Muscle of leg (tissue), 11 donors: Measurements from ENCODE around the gene NEK10. TPM values are rescaled to one million over a fixed set of nuclear protein-coding genes. Genes with fewer than 3 reads are reported as not detected.
A peak's percentile ranks its signal among the peaks of the same experiment; 100 is the strongest.

Experiments
- DNase-seq: peaks from one replicate; pipeline ENCODE4 v3.0.0; 2013
- H3K27ac ChIP-seq: one replicate; pipeline ENCODE4 v1.5.1; 2013; ENCODE audit warnings: mild to moderate bottlenecking, low read length, control low read depth
- H3K27me3 ChIP-seq: one replicate; pipeline ENCODE4 v1.6.1; 2013; ENCODE audit warnings: low read length; ENCODE audit not compliant: control insufficient read depth, insufficient read depth
- H3K36me3 ChIP-seq: one replicate; pipeline ENCODE4 v1.6.1; 2013; ENCODE audit warnings: low read length; ENCODE audit not compliant: control insufficient read depth, insufficient read depth
- H3K4me1 ChIP-seq: one replicate; pipeline ENCODE4 v1.6.1; 2013; ENCODE audit warnings: low read length; ENCODE audit not compliant: control insufficient read depth, insufficient read depth
- H3K4me3 ChIP-seq: one replicate; pipeline ENCODE4 v1.5.1; 2013; ENCODE audit warnings: low read length, control low read depth
- H3K9me3 ChIP-seq: replicated peaks from 2 replicates; pipeline ENCODE4 v1.6.1; 2013; ENCODE audit warnings: low read depth, low read length; ENCODE audit not compliant: control insufficient read depth
- WGBS: methylation state at CpG from one replicate; pipeline ENCODE4 v1.1.5; 2013; ENCODE audit warnings: missing lambda C conversion rate; ENCODE audit not compliant: insufficient coverage; 5-methylcytosine and 5-hydroxymethylcytosine counted together
- polyA plus RNA-seq, 8 donors: library from polyadenylated mRNA; unstranded; fragments of 120-200 nt; gene quantifications; one replicate each; pipeline versions ENCODE4 v1.2.1 to v1.2.3, GENCODE V29; 2013; ENCODE audit warnings: inconsistent platforms in 1 of 8, low replicate concordance in 1 of 8; ENCODE audit not compliant: insufficient read length in 8 of 8, insufficient read depth in 1 of 8
- total RNA-seq: library from RNA; stranded (reverse); fragments of 120-200 nt; gene quantifications from one replicate; pipeline ENCODE4 v1.2.4, GENCODE V29; 2013

Gene NEK10
- total and polyA plus RNA-seq, 9 donors, result 1.7 to 6.6 (median 3.3) TPM

DNA sequence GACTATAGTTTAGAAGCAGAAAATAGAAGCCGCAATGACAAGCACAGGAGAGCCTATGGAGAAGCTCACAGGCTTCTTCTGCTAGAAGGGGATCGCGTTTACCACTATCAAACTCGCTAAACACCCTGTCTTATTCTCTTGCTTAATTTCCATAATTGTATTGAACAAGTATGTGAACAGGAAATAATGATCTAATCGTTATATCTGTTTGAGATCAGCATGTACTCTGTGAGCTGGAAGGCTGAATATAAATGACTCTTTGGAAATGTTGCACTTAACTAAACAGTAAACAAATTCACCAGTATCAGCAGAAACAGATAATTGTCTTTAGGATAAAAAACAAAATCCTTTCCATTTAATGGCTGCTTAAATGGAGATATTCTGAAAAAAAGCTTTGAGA lies 15.0 kb downstream of the NEK10 start:
- WGBS, result no CpG with 5 or more reads among the region's 5 CpGs
- no peaks in the 10 kb centered on the region for H3K36me3 ChIP-seq
- no peaks in the 10 kb centered on the region for H3K9me3 ChIP-seq
- no peak overlapping the region for H3K27ac ChIP-seq
- peaks cover 5% of the 10 kb centered on the region for H3K4me1 ChIP-seq
- H3K27me3 ChIP-seq, result no peaks in the 10 kb centered on the region
- DNase-seq, result no peak
- H3K4me3 ChIP-seq, result no peak overlapping the region

DNA sequence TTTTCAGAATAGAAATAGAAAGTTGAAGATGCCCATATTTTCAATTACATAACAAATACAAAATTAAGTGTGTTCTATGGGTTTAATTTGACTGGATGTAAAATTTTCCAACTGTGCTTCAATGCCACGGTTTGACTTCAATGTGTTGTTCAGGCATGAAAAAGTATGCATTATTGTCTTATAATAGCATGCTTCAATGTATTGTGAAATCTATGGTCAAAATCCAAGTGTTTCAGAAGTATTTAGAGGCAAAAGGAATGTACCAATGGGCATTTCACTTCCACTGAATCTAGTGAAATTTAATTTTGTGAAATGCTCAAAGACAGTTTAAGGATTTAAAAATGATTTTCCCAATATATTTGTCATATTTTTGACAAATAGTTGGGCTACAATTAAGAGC lies 16.0 kb downstream of the NEK10 start:
- no peaks in the 10 kb centered on the region for H3K27me3 ChIP-seq
- no peaks in the 10 kb centered on the region for H3K9me3 ChIP-seq
- no peak overlapping the region for H3K4me3 ChIP-seq
- H3K27ac ChIP-seq, result no peak overlapping the region
- 100% methylated on average over 1 of the region's 1 CpG for WGBS
- H3K4me1 ChIP-seq, result peaks cover 5% of the 10 kb centered on the region
- H3K36me3 ChIP-seq, result no peaks in the 10 kb centered on the region
- no peak for DNase-seq

DNA sequence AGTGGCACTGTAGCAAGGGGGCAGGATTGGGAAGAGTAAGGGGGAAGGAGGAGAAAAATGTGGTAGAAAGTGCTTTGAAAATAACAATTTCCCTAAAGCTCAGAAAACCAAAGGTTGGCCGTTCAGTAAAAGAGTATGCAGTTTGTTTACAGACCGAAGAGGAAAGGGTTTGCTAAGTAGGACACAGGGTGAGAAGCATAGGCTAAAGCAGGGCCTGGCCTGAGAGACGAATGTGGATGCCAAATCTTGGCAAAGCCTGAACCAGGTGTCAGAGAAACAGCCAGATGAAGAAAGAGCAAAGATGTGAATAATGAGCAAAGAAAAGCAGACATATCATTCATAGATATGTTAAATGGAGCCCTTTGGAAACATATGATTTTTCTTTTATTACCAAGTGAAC lies 17.1 kb downstream of the NEK10 start:
- H3K4me1 ChIP-seq, result peaks cover 5% of the 10 kb centered on the region
- H3K36me3 ChIP-seq, result no peaks in the 10 kb centered on the region
- H3K27me3 ChIP-seq, result no peaks in the 10 kb centered on the region
- H3K27ac ChIP-seq, result no peak overlapping the region
- no peak overlapping the region for H3K4me3 ChIP-seq
- no peaks in the 10 kb centered on the region for H3K9me3 ChIP-seq
- WGBS, result 70% methylated on average over 2 of the region's 3 CpGs
- DNase-seq, result no peak

DNA sequence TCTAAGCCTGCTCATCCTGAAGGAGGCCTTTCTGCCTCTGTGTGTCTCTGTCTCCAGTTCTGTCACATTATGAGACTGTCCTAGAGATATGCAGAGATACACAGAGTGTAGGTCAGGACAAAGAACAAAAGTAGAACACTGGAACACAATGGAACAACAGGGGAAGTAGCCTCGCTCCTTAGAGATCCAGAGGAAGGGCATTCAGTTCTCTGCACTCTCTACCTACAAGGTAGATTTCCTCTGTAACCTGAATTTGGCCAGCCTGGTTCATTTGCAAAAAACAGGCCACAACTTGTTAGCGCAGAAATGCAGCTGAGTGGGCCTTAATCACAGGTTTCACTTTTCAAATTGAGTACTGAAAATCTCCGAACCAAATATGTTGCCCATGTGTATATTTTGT lies 19.4 kb downstream of the NEK10 start:
- no peaks in the 10 kb centered on the region for H3K27me3 ChIP-seq
- no peak overlapping the region for H3K27ac ChIP-seq
- peaks cover 4% of the 10 kb centered on the region for H3K4me1 ChIP-seq
- no peak for DNase-seq
- H3K36me3 ChIP-seq, result no peaks in the 10 kb centered on the region
- no peak overlapping the region for H3K4me3 ChIP-seq
- WGBS, result 100% methylated on average over 1 of the region's 3 CpGs
- no peaks in the 10 kb centered on the region for H3K9me3 ChIP-seq

DNA sequence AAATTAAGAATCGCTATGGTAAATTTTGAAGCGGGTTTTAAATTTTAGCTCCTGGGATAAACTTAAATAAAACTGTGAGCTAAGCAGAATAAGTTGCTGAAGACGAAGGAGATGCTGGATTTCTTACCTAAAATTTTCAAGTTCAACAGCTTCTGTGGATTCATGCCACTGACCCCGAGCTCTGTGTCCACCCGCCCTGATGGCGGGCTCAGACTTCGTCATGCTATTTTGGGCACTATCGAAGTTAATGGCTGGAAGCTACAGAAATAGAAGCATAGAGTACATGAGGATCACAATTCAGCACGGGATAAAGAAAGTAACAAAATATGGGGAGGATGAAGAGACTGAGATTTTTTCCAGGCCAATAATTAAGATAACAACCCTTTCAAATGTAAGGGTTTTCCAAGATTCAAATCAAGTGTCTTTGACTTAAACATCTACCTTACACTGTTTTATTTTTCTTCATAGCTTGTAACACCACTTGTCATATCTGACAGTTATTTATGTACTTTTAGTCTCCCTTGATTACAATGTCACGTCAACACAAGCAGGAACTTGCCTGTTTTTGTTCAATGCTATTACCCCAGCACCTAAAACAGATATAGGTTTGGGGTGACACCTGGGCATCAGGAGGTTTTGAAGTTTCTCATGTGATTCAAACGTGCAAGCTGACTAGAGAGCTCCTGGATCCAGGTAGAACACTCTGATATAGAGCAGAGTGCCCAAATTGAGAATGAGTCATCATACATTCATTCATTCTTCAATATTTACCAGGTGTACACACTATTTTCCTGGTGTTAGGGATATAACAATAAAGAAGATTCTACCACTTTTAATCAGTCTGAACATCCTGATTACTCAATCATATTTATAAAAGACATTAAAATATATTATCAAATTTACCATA lies 23.0 kb downstream of the NEK10 start:
- Histone ChIP-seq H3K4me3 (no peak overlapping the region), H3K27ac (no peak overlapping the region), H3K4me1 (no peaks in the 10 kb centered on the region), H3K9me3 (no peaks in the 10 kb centered on the region), H3K36me3 (no peaks in the 10 kb centered on the region), H3K27me3 (no peaks in the 10 kb centered on the region)
- peak; percentile 11 for DNase-seq
- WGBS, result 85% methylated on average over 5 of the region's 11 CpGs

DNA sequence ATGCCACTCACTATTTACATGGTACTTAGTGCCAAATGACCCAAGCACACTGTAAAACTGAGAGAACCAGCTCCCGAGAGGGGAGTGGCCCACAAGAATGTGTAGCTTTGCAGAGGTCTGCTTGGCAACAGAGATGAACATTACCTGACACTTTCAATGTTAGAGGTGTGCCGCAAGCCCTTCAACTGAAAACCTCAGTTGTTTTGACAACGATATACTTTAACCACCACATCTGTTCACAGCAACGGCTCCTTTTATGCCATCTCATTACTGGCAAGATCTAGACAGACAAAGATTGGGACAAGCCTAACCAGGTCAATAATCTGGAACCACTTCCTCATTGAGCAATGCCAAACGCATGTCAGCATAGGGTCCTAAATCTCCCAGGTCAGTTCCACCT lies 23.7 kb downstream of the NEK10 start:
- no peak overlapping the region for H3K27ac ChIP-seq
- no peaks in the 10 kb centered on the region for H3K36me3 ChIP-seq
- H3K27me3 ChIP-seq, result no peaks in the 10 kb centered on the region
- DNase-seq, result no peak
- H3K4me1 ChIP-seq, result no peaks in the 10 kb centered on the region
- no peaks in the 10 kb centered on the region for H3K9me3 ChIP-seq
- WGBS, result 81% methylated on average over 3 of the region's 5 CpGs
- no peak overlapping the region for H3K4me3 ChIP-seq

DNA sequence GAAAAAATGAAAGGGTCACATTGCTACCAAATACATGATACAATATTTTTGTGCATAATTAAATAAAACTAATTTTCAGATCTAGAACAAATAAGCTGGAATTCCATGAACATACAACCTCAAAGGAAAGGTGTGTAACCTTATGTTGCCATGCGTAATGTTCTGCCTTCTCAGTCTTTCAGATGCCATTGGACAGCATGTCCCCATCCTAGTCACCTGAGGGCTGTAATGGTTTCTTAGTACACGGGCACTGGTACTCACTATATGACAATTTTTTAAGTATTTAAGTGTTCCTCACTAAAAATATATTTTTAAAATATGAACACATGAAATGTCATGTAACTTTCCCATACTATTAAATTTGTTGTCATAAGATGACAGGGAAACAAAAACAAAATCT lies 24.1 kb downstream of the NEK10 start:
- Histone ChIP-seq H3K27me3 (no peaks in the 10 kb centered on the region), H3K4me1 (no peaks in the 10 kb centered on the region), H3K4me3 (no peak overlapping the region), H3K9me3 (no peaks in the 10 kb centered on the region), H3K36me3 (no peaks in the 10 kb centered on the region), H3K27ac (no peak overlapping the region)
- no CpG with 5 or more reads among the region's 2 CpGs for whole genome bisulfite sequencing
- DNase-seq, result no peak

DNA sequence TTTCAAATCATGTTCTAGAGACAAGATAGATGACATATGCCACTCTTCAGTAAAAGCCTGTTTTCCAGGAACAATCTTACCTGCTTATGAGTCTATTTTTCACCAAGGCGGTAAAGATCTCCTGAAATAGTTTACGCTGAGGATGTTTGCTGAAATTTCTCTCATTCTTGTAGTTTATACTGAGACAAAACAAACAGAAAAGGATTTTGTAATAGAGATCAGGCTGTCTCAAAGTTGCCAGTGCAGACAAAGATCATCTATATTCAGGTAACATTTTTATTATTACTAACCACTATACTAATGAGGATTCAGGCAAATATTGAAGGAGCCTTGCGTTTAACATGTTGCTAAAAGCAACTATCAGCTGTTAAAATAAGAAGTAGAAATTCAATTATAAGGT lies 25.0 kb downstream of the NEK10 start:
- Histone ChIP-seq H3K27me3 (no peaks in the 10 kb centered on the region), H3K9me3 (no peaks in the 10 kb centered on the region), H3K27ac (no peak overlapping the region), H3K36me3 (no peaks in the 10 kb centered on the region), H3K4me1 (no peaks in the 10 kb centered on the region), H3K4me3 (no peak overlapping the region)
- WGBS, result no CpG with 5 or more reads among the region's 3 CpGs
- no peak for DNase-seq

DNA sequence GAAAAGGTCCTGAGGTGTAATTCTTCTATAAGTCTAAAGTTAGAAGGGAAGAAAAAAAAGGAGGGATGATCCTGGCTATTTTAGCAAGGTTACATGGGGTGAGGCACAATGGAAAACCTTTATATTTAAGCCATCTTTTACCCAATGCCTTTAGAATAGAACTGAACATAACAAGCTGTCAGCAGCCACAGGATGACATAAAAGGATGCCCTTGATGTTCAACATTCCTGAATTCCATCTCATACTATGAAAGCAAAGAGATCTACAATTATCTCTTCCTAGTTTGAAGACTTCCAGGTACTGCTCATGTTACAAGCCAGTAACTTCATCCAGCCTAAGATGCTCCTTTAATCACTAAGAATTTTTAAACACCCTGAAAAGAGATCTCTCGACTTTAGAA lies 26.9 kb downstream of the NEK10 start:
- DNase-seq, result no peak
- 86% methylated on average over 1 of the region's 1 CpG for WGBS
- Histone ChIP-seq H3K9me3 (no peaks in the 10 kb centered on the region), H3K27me3 (no peaks in the 10 kb centered on the region), H3K27ac (no peak overlapping the region), H3K4me1 (no peaks in the 10 kb centered on the region), H3K36me3 (no peaks in the 10 kb centered on the region), H3K4me3 (no peak overlapping the region)

DNA sequence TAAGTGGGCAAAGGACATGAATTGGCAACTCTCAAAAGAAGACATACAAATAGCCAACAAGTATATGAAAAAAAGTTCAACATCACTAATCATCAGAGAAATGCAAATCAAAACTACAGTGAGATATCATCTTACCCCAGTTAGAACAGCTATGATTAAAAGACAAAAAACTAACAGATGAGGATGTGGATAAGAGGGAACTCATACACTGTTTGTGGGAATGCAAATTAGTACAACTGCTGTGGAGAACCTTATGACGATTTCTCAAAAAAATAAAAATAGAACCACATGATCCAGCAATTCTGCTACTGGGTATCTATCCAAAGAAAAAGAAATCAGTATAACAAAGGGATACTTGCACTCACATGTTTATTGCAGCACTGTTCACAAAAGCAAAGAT lies 28.6 kb downstream of the NEK10 start:
- Histone ChIP-seq H3K27me3 (no peaks in the 10 kb centered on the region), H3K27ac (no peak overlapping the region), H3K4me1 (no peaks in the 10 kb centered on the region), H3K36me3 (no peaks in the 10 kb centered on the region), H3K9me3 (no peaks in the 10 kb centered on the region), H3K4me3 (no peak overlapping the region)
- DNase-seq, result no peak
- no CpG with 5 or more reads among the region's 1 CpG for WGBS
